NB4 (cell line): Measurements from ENCODE around the gene TAOK1.

ENCODE experiments used
- POLR2A ChIP-seq: IDR thresholded peaks from 2 replicates; pipeline ENCODE4 v1.6.1; 2011; ENCODE audit warnings: mild to moderate bottlenecking; ENCODE audit not compliant: insufficient read length; ENCODE audit errors: extremely low read depth
- TF ChIP-seq, protein P1 (sequence below): IDR thresholded peaks from one replicate; pipeline ENCODE4 v1.5.1; 2012; ENCODE audit warnings: low read depth, low read length
- TF ChIP-seq, protein P2 (sequence below): IDR thresholded peaks from 2 replicates; pipeline ENCODE4 v1.6.1; 2011; ENCODE audit warnings: low read depth, low read length

DNA sequence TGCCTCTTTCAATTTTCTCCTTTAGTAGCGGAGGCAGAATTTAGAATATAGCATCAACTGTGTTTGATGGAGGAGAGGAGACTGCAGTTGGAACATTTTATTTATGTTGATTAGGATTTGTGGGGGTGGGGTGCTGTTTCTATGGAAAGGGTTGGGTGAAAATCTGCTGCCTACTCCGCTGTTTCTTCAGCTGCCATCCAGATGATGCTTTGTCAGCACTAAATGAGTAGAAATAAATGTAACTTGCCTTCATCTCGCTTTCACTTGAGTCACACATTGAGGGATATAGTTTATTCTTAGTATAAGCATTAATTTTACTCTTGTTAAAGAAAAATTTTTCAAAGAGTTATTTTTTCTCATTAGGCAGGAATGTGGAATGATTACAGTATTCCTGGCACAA is 134.5 kb downstream of the TAOK1 start:
- TF ChIP-seq, protein P1, sequence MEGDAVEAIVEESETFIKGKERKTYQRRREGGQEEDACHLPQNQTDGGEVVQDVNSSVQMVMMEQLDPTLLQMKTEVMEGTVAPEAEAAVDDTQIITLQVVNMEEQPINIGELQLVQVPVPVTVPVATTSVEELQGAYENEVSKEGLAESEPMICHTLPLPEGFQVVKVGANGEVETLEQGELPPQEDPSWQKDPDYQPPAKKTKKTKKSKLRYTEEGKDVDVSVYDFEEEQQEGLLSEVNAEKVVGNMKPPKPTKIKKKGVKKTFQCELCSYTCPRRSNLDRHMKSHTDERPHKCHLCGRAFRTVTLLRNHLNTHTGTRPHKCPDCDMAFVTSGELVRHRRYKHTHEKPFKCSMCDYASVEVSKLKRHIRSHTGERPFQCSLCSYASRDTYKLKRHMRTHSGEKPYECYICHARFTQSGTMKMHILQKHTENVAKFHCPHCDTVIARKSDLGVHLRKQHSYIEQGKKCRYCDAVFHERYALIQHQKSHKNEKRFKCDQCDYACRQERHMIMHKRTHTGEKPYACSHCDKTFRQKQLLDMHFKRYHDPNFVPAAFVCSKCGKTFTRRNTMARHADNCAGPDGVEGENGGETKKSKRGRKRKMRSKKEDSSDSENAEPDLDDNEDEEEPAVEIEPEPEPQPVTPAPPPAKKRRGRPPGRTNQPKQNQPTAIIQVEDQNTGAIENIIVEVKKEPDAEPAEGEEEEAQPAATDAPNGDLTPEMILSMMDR: no peak
- TF ChIP-seq POLR2A: no peak
- TF ChIP-seq, protein P2, sequence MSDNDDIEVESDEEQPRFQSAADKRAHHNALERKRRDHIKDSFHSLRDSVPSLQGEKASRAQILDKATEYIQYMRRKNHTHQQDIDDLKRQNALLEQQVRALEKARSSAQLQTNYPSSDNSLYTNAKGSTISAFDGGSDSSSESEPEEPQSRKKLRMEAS: no peak
